ENCODE results near the gene NUFIP1.
"Not testable (repeated sequence)": the region's sequence is repeated elsewhere in the genome, so short reads cannot be mapped to it uniquely, and the experiment has no call there.

The NUFIP1 gene

GRCh38 chr13:44952671-44953070 lies 36.6 kb downstream of the NUFIP1 start:
- Histone ChIP-seq H4K8ac (ENCODE audit: low read depth, low read length) (no peak overlapping the region), H3K4me3 (ENCODE audit: low read length in 2 of 2) (no peak overlapping the region), H3K14ac (ENCODE audit: low read length) (no peak overlapping the region), H3K4me1 (ENCODE audit: control insufficient read depth in 2 of 2, insufficient read depth in 1 of 2, low read depth in 1 of 2, low read length in 2 of 2) (no peaks in the 10 kb centered on the region), H2AFZ (ENCODE audit: low read length) (no peak overlapping the region), H2BK120ac (ENCODE audit: low read depth, low read length) (no peak overlapping the region), H3K79me1 (ENCODE audit: low read depth, low read length) (no peaks in the 10 kb centered on the region), H3K27ac (replicated peaks; ENCODE audit: low read length) (no peak overlapping the region), H3K36me3 (replicated peaks in 1 of 2; ENCODE audit: control insufficient read depth in 2 of 2, insufficient read depth in 2 of 2, low read length in 2 of 2) (peaks cover 2 to 46% of the 10 kb centered on the region in 2 donors), H2BK15ac (ENCODE audit: low read length) (no peak overlapping the region), H3K9me3 (replicated peaks in 1 of 2; ENCODE audit: control insufficient read depth in 2 of 2, insufficient read depth in 1 of 2, low read depth in 1 of 2, low read length in 2 of 2) (no peaks in the 10 kb centered on the region), H3K27me3 (ENCODE audit: control insufficient read depth in 3 of 3, insufficient read depth in 3 of 3, low read depth in 1 of 3, low read length in 3 of 3) (no peaks in the 10 kb centered on the region), H3K23ac (ENCODE audit: low read depth, low read length, poor library complexity) (no peak overlapping the region), H2BK12ac (ENCODE audit: low read length) (no peak overlapping the region), H4K91ac (ENCODE audit: low read depth, low read length, poor library complexity) (no peak overlapping the region), H3K18ac (ENCODE audit: low read length) (no peak overlapping the region), H2AK5ac (ENCODE audit: low read depth, low read length) (no peak overlapping the region), H3K4ac (ENCODE audit: low read length) (no peak overlapping the region), H2BK5ac (ENCODE audit: low read length) (no peak overlapping the region), H3K4me2 (ENCODE audit: insufficient read depth, low read length, poor library complexity, severe bottlenecking) (no peak overlapping the region), H3K9ac (ENCODE audit: low read depth, low read length, poor library complexity) (no peak overlapping the region)
- no peak for DNase-seq (ENCODE audit: low spot score)
- WGBS, 2 donors (ENCODE audit: extremely low coverage in 2 of 2, insufficient read length in 2 of 2, insufficient replicate concordance in 1 of 2) = no CpG with 5 or more reads among the region's 2 CpGs

GRCh38 chr13:44951184-44951583 lies 38.1 kb downstream of the NUFIP1 start:
- Histone ChIP-seq H3K4me1 (ENCODE audit: control insufficient read depth in 2 of 2, insufficient read depth in 1 of 2, low read depth in 1 of 2, low read length in 2 of 2) (no peaks in the 10 kb centered on the region), H2BK5ac (ENCODE audit: low read length) (no peak overlapping the region), H4K91ac (ENCODE audit: low read depth, low read length, poor library complexity) (no peak overlapping the region), H2BK120ac (ENCODE audit: low read depth, low read length) (no peak overlapping the region), H3K9ac (ENCODE audit: low read depth, low read length, poor library complexity) (no peak overlapping the region), H2BK12ac (ENCODE audit: low read length) (no peak overlapping the region), H3K27me3 (ENCODE audit: control insufficient read depth in 3 of 3, insufficient read depth in 3 of 3, low read depth in 1 of 3, low read length in 3 of 3) (no peaks in the 10 kb centered on the region), H3K36me3 (replicated peaks in 1 of 2; ENCODE audit: control insufficient read depth in 2 of 2, insufficient read depth in 2 of 2, low read length in 2 of 2) (peaks cover 2 to 41% of the 10 kb centered on the region in 2 donors), H3K4ac (ENCODE audit: low read length) (no peak overlapping the region), H2AK5ac (ENCODE audit: low read depth, low read length) (no peak overlapping the region), H3K14ac (ENCODE audit: low read length) (no peak overlapping the region), H3K4me3 (ENCODE audit: low read length in 2 of 2) (no peak overlapping the region), H3K27ac (replicated peaks; ENCODE audit: low read length) (no peak overlapping the region), H3K4me2 (ENCODE audit: insufficient read depth, low read length, poor library complexity, severe bottlenecking) (no peak overlapping the region), H3K9me3 (replicated peaks in 1 of 2; ENCODE audit: control insufficient read depth in 2 of 2, insufficient read depth in 1 of 2, low read depth in 1 of 2, low read length in 2 of 2) (no peaks in the 10 kb centered on the region), H2BK15ac (ENCODE audit: low read length) (no peak overlapping the region), H3K18ac (ENCODE audit: low read length) (no peak overlapping the region), H3K79me1 (ENCODE audit: low read depth, low read length) (no peaks in the 10 kb centered on the region), H2AFZ (ENCODE audit: low read length) (no peak overlapping the region), H3K23ac (ENCODE audit: low read depth, low read length, poor library complexity) (no peak overlapping the region), H4K8ac (ENCODE audit: low read depth, low read length) (no peak overlapping the region)
- no peak for DNase-seq (ENCODE audit: low spot score)

- H3K27ac ChIP-seq (replicated peaks; ENCODE audit: low read length); H3K4ac ChIP-seq (ENCODE audit: low read length); H3K9ac ChIP-seq (ENCODE audit: low read depth, low read length, poor library complexity); H2BK5ac ChIP-seq (ENCODE audit: low read length); H2AFZ ChIP-seq (ENCODE audit: low read length); H3K27me3 ChIP-seq (ENCODE audit: control insufficient read depth in 3 of 3, insufficient read depth in 3 of 3, low read depth in 1 of 3, low read length in 3 of 3); H2AK5ac ChIP-seq (ENCODE audit: low read depth, low read length); H3K79me1 ChIP-seq (ENCODE audit: low read depth, low read length); H3K4me2 ChIP-seq (ENCODE audit: insufficient read depth, low read length, poor library complexity, severe bottlenecking); H4K8ac ChIP-seq (ENCODE audit: low read depth, low read length); H3K9me3 ChIP-seq (replicated peaks in 1 of 2; ENCODE audit: control insufficient read depth in 2 of 2, insufficient read depth in 1 of 2, low read depth in 1 of 2, low read length in 2 of 2); H3K4me3 ChIP-seq (ENCODE audit: low read length in 2 of 2); H3K23ac ChIP-seq (ENCODE audit: low read depth, low read length, poor library complexity); H3K4me1 ChIP-seq (ENCODE audit: control insufficient read depth in 2 of 2, insufficient read depth in 1 of 2, low read depth in 1 of 2, low read length in 2 of 2); H2BK120ac ChIP-seq (ENCODE audit: low read depth, low read length); H3K18ac ChIP-seq (ENCODE audit: low read length); H3K14ac ChIP-seq (ENCODE audit: low read length); DNase-seq (ENCODE audit: low spot score); H4K91ac ChIP-seq (ENCODE audit: low read depth, low read length, poor library complexity); H2BK15ac ChIP-seq (ENCODE audit: low read length); H2BK12ac ChIP-seq (ENCODE audit: low read length): not testable (repeated sequence)
- WGBS, 2 donors (ENCODE audit: extremely low coverage in 2 of 2, insufficient read length in 2 of 2, insufficient replicate concordance in 1 of 2) = no CpG with 5 or more reads among the region's 4 CpGs
- peaks cover 0 to 40% of the 10 kb centered on the region in 2 donors for H3K36me3 ChIP-seq (replicated peaks in 1 of 2; ENCODE audit: control insufficient read depth in 2 of 2, insufficient read depth in 2 of 2, low read length in 2 of 2)
Measured at GRCh38 chr13:44943411-44943810, 45.9 kb downstream of the NUFIP1 start.

- Histone ChIP-seq H3K4ac (ENCODE audit: low read length) (no peak overlapping the region), H3K18ac (ENCODE audit: low read length) (no peak overlapping the region), H3K14ac (ENCODE audit: low read length) (no peak overlapping the region), H3K79me1 (ENCODE audit: low read depth, low read length) (no peaks in the 10 kb centered on the region), H3K4me3 (ENCODE audit: low read length in 2 of 2) (no peak overlapping the region), H3K23ac (ENCODE audit: low read depth, low read length, poor library complexity) (no peak overlapping the region), H2BK120ac (ENCODE audit: low read depth, low read length) (no peak overlapping the region), H2BK15ac (ENCODE audit: low read length) (no peak overlapping the region), H3K9me3 (replicated peaks in 1 of 2; ENCODE audit: control insufficient read depth in 2 of 2, insufficient read depth in 1 of 2, low read depth in 1 of 2, low read length in 2 of 2) (no peaks in the 10 kb centered on the region), H3K4me1 (ENCODE audit: control insufficient read depth in 2 of 2, insufficient read depth in 1 of 2, low read depth in 1 of 2, low read length in 2 of 2) (no peaks in the 10 kb centered on the region), H4K8ac (ENCODE audit: low read depth, low read length) (no peak overlapping the region), H2BK12ac (ENCODE audit: low read length) (no peak overlapping the region), H3K9ac (ENCODE audit: low read depth, low read length, poor library complexity) (no peak overlapping the region), H3K36me3 (replicated peaks in 1 of 2; ENCODE audit: control insufficient read depth in 2 of 2, insufficient read depth in 2 of 2, low read length in 2 of 2) (peaks cover 0 to 32% of the 10 kb centered on the region in 2 donors), H3K27me3 (ENCODE audit: control insufficient read depth in 3 of 3, insufficient read depth in 3 of 3, low read depth in 1 of 3, low read length in 3 of 3) (no peaks in the 10 kb centered on the region), H4K91ac (ENCODE audit: low read depth, low read length, poor library complexity) (no peak overlapping the region), H2AFZ (ENCODE audit: low read length) (no peak overlapping the region), H3K4me2 (ENCODE audit: insufficient read depth, low read length, poor library complexity, severe bottlenecking) (no peak overlapping the region), H2BK5ac (ENCODE audit: low read length) (no peak overlapping the region), H3K27ac (replicated peaks; ENCODE audit: low read length) (no peak overlapping the region), H2AK5ac (ENCODE audit: low read depth, low read length) (no peak overlapping the region)
- DNase-seq (ENCODE audit: low spot score) = no peak
- no CpG with 5 or more reads among the region's 2 CpGs for WGBS, 2 donors (ENCODE audit: extremely low coverage in 2 of 2, insufficient read length in 2 of 2, insufficient replicate concordance in 1 of 2)
Measured at GRCh38 chr13:44938854-44939253, 50.4 kb downstream of the NUFIP1 start.
